Measurements from ENCODE around the gene C15orf62.

GRCh38 chr15:40819048-40819447 lies 49.3 kb downstream of the C15orf62 start:
- no peak for TF ChIP-seq CTCF (IDR thresholded peaks at IDR 0.05)
- TF ChIP-seq POLR2A (IDR thresholded peaks at IDR 0.05): no peak

Measured in lower leg skin (tissue), 3 donors.